GM23338 (cell line): ENCODE data around the gene ZCCHC14. TPM values are rescaled to one million over a fixed set of nuclear protein-coding genes. Genes with fewer than 3 reads are reported as not detected.
A peak's percentile ranks its signal among the peaks of the same experiment; 100 is the strongest.

Experiments
- ATAC-seq: fragments of 200-7000 bp; cut with Tn5 transposase; 3 replicates; pipeline ENCODE4 v1.9.1; 2020
- DNase-seq: peaks from one replicate; pipeline ENCODE4 v3.0.0-alpha.2; 2015; ENCODE audit warnings: low spot score
- H2AFZ ChIP-seq: fragments of 200-600 bp; sonication (generic); 2 replicates; pipeline ENCODE4 v1.8.0; 2016; ENCODE audit warnings: antibody characterized with exemption, mild to moderate bottlenecking, moderate library complexity
- H3F3A ChIP-seq: fragments of 200-600 bp; sonication (generic); replicated peaks from 2 replicates; pipeline ENCODE4 v1.8.0; 2017; ENCODE audit warnings: antibody characterized with exemption, mixed run types, low read depth
- H3K27ac ChIP-seq: fragments of 200-600 bp; sonication (generic); 2 replicates; pipeline ENCODE4 v1.6.1; 2016; ENCODE audit warnings: low read depth
- H3K27me3 ChIP-seq: fragments of 200-600 bp; sonication (generic); 2 replicates; pipeline ENCODE4 v1.8.0; 2016; ENCODE audit warnings: mild to moderate bottlenecking, mixed run types, moderate library complexity; ENCODE audit not compliant: insufficient read depth
- H3K36me3 ChIP-seq: fragments of 200-600 bp; sonication (generic); 2 replicates; pipeline ENCODE4 v1.8.0; 2016; ENCODE audit warnings: mild to moderate bottlenecking; ENCODE audit not compliant: insufficient read depth
- H3K4me1 ChIP-seq: fragments of 200-600 bp; sonication (generic); 2 replicates; pipeline ENCODE4 v1.8.0; 2016; ENCODE audit warnings: mild to moderate bottlenecking, moderate library complexity; ENCODE audit not compliant: insufficient read depth
- H3K4me2 ChIP-seq: fragments of 200-600 bp; sonication (generic); 2 replicates; pipeline ENCODE4 v1.7.1; 2017; ENCODE audit warnings: mixed run types
- H3K4me3 ChIP-seq: fragments of 200-600 bp; sonication (generic); 2 replicates; pipeline ENCODE4 v1.6.1; 2016; ENCODE audit warnings: mixed run types
- H3K79me2 ChIP-seq: fragments of 200-600 bp; sonication (generic); replicated peaks from 2 replicates; pipeline ENCODE4 v1.8.0; 2017; ENCODE audit warnings: mild to moderate bottlenecking; ENCODE audit not compliant: insufficient read depth
- H3K9me2 ChIP-seq: fragments of 200-600 bp; sonication (generic); 2 replicates; pipeline ENCODE4 v1.8.0; 2017; ENCODE audit not compliant: insufficient read depth
- H4K20me1 ChIP-seq: fragments of 200-600 bp; sonication (generic); replicated peaks from 2 replicates; pipeline ENCODE4 v1.8.0; 2017; ENCODE audit warnings: mild to moderate bottlenecking; ENCODE audit not compliant: insufficient read depth
- H3K27ac Mint-ChIP-seq: 2 replicates; pipeline ENCODE4 v1.8.0; 2020; ENCODE audit warnings: inconsistent platforms, mild to moderate bottlenecking, moderate library complexity, mixed read lengths
- H3K27me3 Mint-ChIP-seq: 3 replicates; pipeline ENCODE4 v1.8.0; 2022; ENCODE audit warnings: low read depth, mild to moderate bottlenecking, moderate library complexity, mixed read lengths, inconsistent platforms; ENCODE audit not compliant: insufficient read depth, poor library complexity
- H3K36me3 Mint-ChIP-seq: 3 replicates; pipeline ENCODE4 v1.8.0; 2021; ENCODE audit warnings: low read depth, mild to moderate bottlenecking, inconsistent platforms, moderate library complexity, mixed read lengths
- H3K4me1 Mint-ChIP-seq: 3 replicates; pipeline ENCODE4 v1.8.0; 2020; ENCODE audit warnings: mild to moderate bottlenecking, inconsistent platforms, mixed read lengths
- H3K4me3 Mint-ChIP-seq: 3 replicates; pipeline ENCODE4 v1.8.0; 2021; ENCODE audit warnings: moderate library complexity, mild to moderate bottlenecking, inconsistent platforms, mixed read lengths
- H3K9me3 Mint-ChIP-seq: 3 replicates; pipeline ENCODE4 v1.8.0; 2020; ENCODE audit warnings: moderate library complexity, mild to moderate bottlenecking, inconsistent platforms, mixed read lengths
- CREB1 ChIP-seq: fragments of 250-450 bp; sonication (Bioruptor Pico); IDR thresholded peaks from 2 replicates; pipeline ENCODE4 v1.5.0; 2020; ENCODE audit warnings: low read depth, mild to moderate bottlenecking, moderate library complexity
- CTCF ChIP-seq, 2 experiments: fragments of 200-600 bp in 1 of 2; sonication (generic) in 1 of 2; conservative IDR thresholded peaks; 2 replicates each; pipeline versions ENCODE4 v1.5.1 to v1.6.1; 2016 to 2017; ENCODE audit warnings: antibody characterized with exemption in 2 of 2, low read depth in 2 of 2, mild to moderate bottlenecking in 2 of 2, moderate library complexity in 1 of 2
- ETS1 ChIP-seq: IDR thresholded peaks from 2 replicates; pipeline ENCODE4 v1.6.1; 2016; ENCODE audit warnings: antibody characterized with exemption
- EZH2phosphoT487 ChIP-seq: fragments of 200-600 bp; sonication (generic); IDR thresholded peaks from one replicate; pipeline ENCODE4 v1.8.1; 2018; ENCODE audit warnings: antibody characterized with exemption; ENCODE audit not compliant: unreplicated experiment
- JUNB ChIP-seq: IDR thresholded peaks from one replicate; pipeline ENCODE4 v1.6.1; 2016; ENCODE audit warnings: antibody characterized with exemption; ENCODE audit not compliant: unreplicated experiment
- POLR2AphosphoS5 ChIP-seq: IDR thresholded peaks from 2 replicates; pipeline ENCODE4 v1.6.1; 2016; ENCODE audit warnings: antibody characterized with exemption, low read depth
- REST ChIP-seq: IDR thresholded peaks from one replicate; pipeline ENCODE4 v1.6.1; 2018; ENCODE audit warnings: antibody characterized with exemption; ENCODE audit not compliant: unreplicated experiment
- STAT1 ChIP-seq: IDR thresholded peaks from one replicate; pipeline ENCODE4 v1.6.1; 2016; ENCODE audit warnings: antibody characterized with exemption; ENCODE audit not compliant: unreplicated experiment
- ZNF114 ChIP-seq: fragments of 250-450 bp; sonication (Bioruptor Pico); IDR thresholded peaks from 2 replicates; pipeline ENCODE4 v1.5.0; 2020; ENCODE audit warnings: mild to moderate bottlenecking, moderate library complexity
- polyA plus RNA-seq: library from polyadenylated mRNA; unstranded; fragments of >200 nt; fragmentation: Nextera tagmentation; extraction: Ambion mirVana; gene quantifications from 2 replicates; pipeline ENCODE4 v1.2.1, GENCODE V29; 2016
- total RNA-seq: library from RNA; depleted of rRNA; stranded (reverse); fragments of >200 nt; shearing (Covaris generic); gene quantifications from 2 replicates; pipeline ENCODE4 v1.2.3, GENCODE V29; 2014

ZCCHC14 gene
- total and polyA plus RNA-seq, 2 experiments from 2014 or later = 6.8 to 22.4 TPM

GRCh38 chr16:87420026-87421002 is 72.5 kb downstream of the ZCCHC14 start:
- Histone ChIP-seq H3K9me2 (no peaks in the 10 kb centered on the region), H3F3A (no peaks in the 10 kb centered on the region), H3K27ac (peak overlapping the region; percentile 19; the same call in 1 of the 2 replicates), H3K36me3 (peaks cover 3% of the 10 kb centered on the region; the same call in 1 of the 2 replicates), H3K27me3 (no peaks in the 10 kb centered on the region), H2AFZ (no peak overlapping the region), H3K4me3 (no peak overlapping the region), H4K20me1 (peaks cover 7% of the 10 kb centered on the region; the same call in 1 of the 2 replicates), H3K4me2 (no peak overlapping the region), H3K79me2 (0 out of 2 replicates have a peak, but pooled peaks cover 2% of the 10 kb centered on the region), H3K4me1 (peaks cover 7% of the 10 kb centered on the region)
- DNase-seq (peak; percentile 49), ATAC-seq (peak; percentile 42; the same call in 1 of the 3 replicates)
- Mint-ChIP-seq H3K36me3 (peaks cover 54% of the 10 kb centered on the region), H3K4me1 (peaks cover 21% of the 10 kb centered on the region), H3K27me3 (peaks cover 10% of the 10 kb centered on the region), H3K4me3 (no peak overlapping the region), H3K27ac (no peak overlapping the region), H3K9me3 (no peaks in the 10 kb centered on the region; the same call in 2 of the 3 replicates)
- TF ChIP-seq POLR2AphosphoS5 = no peak
- peak; percentile 52 to 61 for TF ChIP-seq CTCF (conservative IDR thresholded peaks at IDR 0.05; ENCODE audit: low read depth in 2 of 2)

GRCh38 chr16:87418644-87419043 is 74.2 kb downstream of the ZCCHC14 start:
- H3K4me2 ChIP-seq = no peak overlapping the region
- H3K4me1 ChIP-seq = peaks cover 7% of the 10 kb centered on the region
- no peaks in the 10 kb centered on the region for H3F3A ChIP-seq
- no peaks in the 10 kb centered on the region for H3K9me2 ChIP-seq
- no peak for DNase-seq
- H3K27ac ChIP-seq = no peak overlapping the region
- no peaks in the 10 kb centered on the region for H3K79me2 ChIP-seq
- no peaks in the 10 kb centered on the region; the same call in 1 of the 2 replicates for H3K36me3 ChIP-seq
- Mint-ChIP-seq H3K36me3 (peaks cover 52% of the 10 kb centered on the region), H3K4me1 (peaks cover 12% of the 10 kb centered on the region), H3K4me3 (no peak overlapping the region), H3K27ac (no peak overlapping the region), H3K9me3 (no peaks in the 10 kb centered on the region), H3K27me3 (peaks cover 9% of the 10 kb centered on the region)
- no peaks in the 10 kb centered on the region for H3K27me3 ChIP-seq
- no peak overlapping the region for H3K4me3 ChIP-seq
- H2AFZ ChIP-seq = no peak overlapping the region
- H4K20me1 ChIP-seq = peaks cover 7% of the 10 kb centered on the region; the same call in 1 of the 2 replicates
- no peak for ATAC-seq
- no peak for TF ChIP-seq STAT1
- no peak for TF ChIP-seq REST
- TF ChIP-seq JUNB = no peak
- no peak for TF ChIP-seq CTCF (conservative IDR thresholded peaks at IDR 0.05; ENCODE audit: low read depth in 2 of 2)
- TF ChIP-seq ZNF114 (CRISPR knock-in tag) = no peak
- no peak for TF ChIP-seq CREB1 (CRISPR knock-in tag)
- no peak for TF ChIP-seq EZH2phosphoT487
- no peak for TF ChIP-seq ETS1
